K562 (cell line): Measurements from ENCODE around the gene TMCC2. TPM values are rescaled to one million over a fixed set of nuclear protein-coding genes. Genes with fewer than 3 reads are reported as not detected.

Source experiments
- ADNP ChIP-seq: fragments of 200-800 bp; sonication (Bioruptor generic); IDR thresholded peaks from 2 replicates; pipeline ENCODE4 v1.6.1; 2016; ENCODE audit warnings: missing genetic modification characterization, missing compliant biosample characterization
- BACH1 ChIP-seq: fragments of 200-800 bp; sonication (Bioruptor generic); IDR thresholded peaks from 2 replicates; pipeline ENCODE4 v1.6.1; 2016; ENCODE audit warnings: missing genetic modification characterization, missing compliant biosample characterization
- CREB1 ChIP-seq, 2 experiments: sonication (generic) in 1 of 2; formaldehyde crosslinking in 1 of 2; IDR thresholded peaks; 2 replicates each; pipeline versions ENCODE4 v1.6.1 to v1.8.0; 2012 to 2022; ENCODE audit warnings: inconsistent platforms in 1 of 2, mild to moderate bottlenecking in 1 of 2, missing genetic modification reagents in 1 of 2, moderate library complexity in 1 of 2
- CXXC5 ChIP-seq: fragments of 250-450 bp; sonication (Bioruptor Pico); IDR thresholded peaks from 2 replicates; pipeline ENCODE4 v1.8.0; 2022; ENCODE audit warnings: inconsistent platforms, mild to moderate bottlenecking, moderate library complexity
- EGR1 ChIP-seq: fragments of 450-650 bp; conservative IDR thresholded peaks from 2 replicates; pipeline ENCODE4 v1.6.1; 2017; ENCODE audit warnings: mild to moderate bottlenecking
- MXI1 ChIP-seq: IDR thresholded peaks from 2 replicates; pipeline ENCODE4 v1.6.1; 2011; ENCODE audit warnings: low read depth, mild to moderate bottlenecking, improper control_type of control experiment, low read length
- NR2F6 ChIP-seq: fragments of 450-650 bp; formaldehyde crosslinking; IDR thresholded peaks from 2 replicates; pipeline ENCODE4 v1.4.0; 2020; ENCODE audit warnings: mild to moderate bottlenecking
- RAD21 ChIP-seq, 2 experiments: fragments of 250-450 bp in 1 of 2; fragments of 450-650 bp in 1 of 2; sonication (Bioruptor Pico) in 1 of 2; formaldehyde crosslinking in 1 of 2; IDR thresholded peaks in 1 of 2; conservative IDR thresholded peaks in 1 of 2; 2 replicates each; pipeline versions ENCODE4 v1.4.0 to v1.8.0; 2020 to 2022; ENCODE audit warnings: mild to moderate bottlenecking in 2 of 2, moderate library complexity in 1 of 2
- RAD51 ChIP-seq: fragments of 450-650 bp; IDR thresholded peaks from 2 replicates; pipeline ENCODE4 v1.7.1; 2016; ENCODE audit warnings: low read depth, mild to moderate bottlenecking, borderline replicate concordance
- RBM22 ChIP-seq: fragments of 200-400 bp; formaldehyde crosslinking; IDR thresholded peaks from 2 replicates; pipeline ENCODE4 v1.6.1; 2018; ENCODE audit warnings: low read length, low read depth; ENCODE audit not compliant: poor library complexity, severe bottlenecking
- ZNF583 ChIP-seq: fragments of 250-450 bp; sonication (Bioruptor Pico); IDR thresholded peaks from 2 replicates; pipeline ENCODE4 v1.4.0; 2020
- ZNF76 ChIP-seq: fragments of 250-450 bp; sonication (Bioruptor Pico); IDR thresholded peaks from 2 replicates; pipeline ENCODE4 v1.4.0; 2020; ENCODE audit warnings: mild to moderate bottlenecking, moderate library complexity, borderline replicate concordance
- polyA plus RNA-seq, 8 experiments: library from polyadenylated mRNA; depleted of rRNA in 4 of 8; stranded (reverse) in 5 of 8; unstranded in 3 of 8; fragments of >200 nt; fragmentation: Nextera tagmentation in 2 of 8; fragmentation: Illumina TruSeq in 1 of 8; extraction: Ambion mirVana in 2 of 8; extraction: Trizol in 1 of 8; gene quantifications; 2 replicates each; pipeline versions ENCODE4 v1.2.1 to v1.2.3, GENCODE V29; 2011 to 2014; ENCODE audit warnings: inconsistent platforms in 1 of 8, missing spikeins in 1 of 8
- total RNA-seq, 7 experiments: library from RNA; depleted of rRNA in 6 of 7; stranded (reverse); fragments of >200 nt in 6 of 7; fragmentation: Illumina TruSeq in 2 of 7; extraction: Trizol in 2 of 7; gene quantifications; 2 replicates each; pipeline versions ENCODE4 v1.2.1 to v1.2.3, GENCODE V29; 2011 to 2021; ENCODE audit warnings: low replicate concordance in 1 of 7
- TF ChIP-seq, protein P1 (sequence below): fragments of 250-450 bp; sonication (Bioruptor Pico); IDR thresholded peaks from 2 replicates; pipeline ENCODE4 v1.6.1; 2021; ENCODE audit warnings: mild to moderate bottlenecking
- TF ChIP-seq, protein P2 (sequence below): IDR thresholded peaks from 2 replicates; pipeline ENCODE4 v1.6.1; 2014; ENCODE audit warnings: antibody characterized with exemption

The TMCC2 gene
- total and polyA plus RNA-seq, 9 of the 15 experiments (the other 6 are each of a cell fraction or from before 2014, with no cell fraction given), result 0.06 to 1.8 (median 0.98) TPM

GRCh38 chr1:205199090-205199930 lies 28.4 kb upstream of the TMCC2 start (continued):
- TF ChIP-seq, protein P1, sequence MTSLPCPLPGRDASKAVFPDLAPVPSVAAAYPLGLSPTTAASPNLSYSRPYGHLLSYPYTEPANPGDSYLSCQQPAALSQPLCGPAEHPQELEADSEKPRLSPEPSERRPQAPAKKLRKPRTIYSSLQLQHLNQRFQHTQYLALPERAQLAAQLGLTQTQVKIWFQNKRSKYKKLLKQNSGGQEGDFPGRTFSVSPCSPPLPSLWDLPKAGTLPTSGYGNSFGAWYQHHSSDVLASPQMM (CRISPR knock-in tag), result no peak
- TF ChIP-seq ADNP (tag), result no peak
- no peak for TF ChIP-seq ZNF583 (CRISPR knock-in tag)
- TF ChIP-seq RBM22, result no peak
- no peak for TF ChIP-seq RAD51
- peak; percentile 57 to 75 for TF ChIP-seq RAD21 (CRISPR knock-in tag; conservative IDR thresholded peaks at IDR 0.05 in 1 of 2, IDR thresholded peaks at IDR 0.05 in 1 of 2)
- TF ChIP-seq EGR1, result 0 out of 2 replicates have a peak, but pooled peaks have one; percentile 12
- TF ChIP-seq ZNF76 (CRISPR knock-in tag), result no peak
- TF ChIP-seq NR2F6 (CRISPR knock-in tag), result no peak
- peak; percentile 27; the same call in 1 of the 2 replicates for TF ChIP-seq CXXC5 (CRISPR knock-in tag)
- TF ChIP-seq, protein P2, sequence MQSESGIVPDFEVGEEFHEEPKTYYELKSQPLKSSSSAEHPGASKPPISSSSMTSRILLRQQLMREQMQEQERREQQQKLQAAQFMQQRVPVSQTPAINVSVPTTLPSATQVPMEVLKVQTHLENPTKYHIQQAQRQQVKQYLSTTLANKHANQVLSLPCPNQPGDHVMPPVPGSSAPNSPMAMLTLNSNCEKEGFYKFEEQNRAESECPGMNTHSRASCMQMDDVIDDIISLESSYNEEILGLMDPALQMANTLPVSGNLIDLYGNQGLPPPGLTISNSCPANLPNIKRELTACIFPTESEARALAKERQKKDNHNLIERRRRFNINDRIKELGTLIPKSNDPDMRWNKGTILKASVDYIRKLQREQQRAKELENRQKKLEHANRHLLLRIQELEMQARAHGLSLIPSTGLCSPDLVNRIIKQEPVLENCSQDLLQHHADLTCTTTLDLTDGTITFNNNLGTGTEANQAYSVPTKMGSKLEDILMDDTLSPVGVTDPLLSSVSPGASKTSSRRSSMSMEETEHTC, result no peak
- TF ChIP-seq BACH1 (tag), result no peak
- TF ChIP-seq MXI1, result no peak
- TF ChIP-seq CREB1 (IDR thresholded peaks at IDR 0.05), result no peak
- TF ChIP-seq CREB1 (CRISPR knock-in tag; IDR thresholded peaks at IDR 0.05), result no peak
